ENCODE data around the gene GPRC5B.

The GPRC5B gene

DNA sequence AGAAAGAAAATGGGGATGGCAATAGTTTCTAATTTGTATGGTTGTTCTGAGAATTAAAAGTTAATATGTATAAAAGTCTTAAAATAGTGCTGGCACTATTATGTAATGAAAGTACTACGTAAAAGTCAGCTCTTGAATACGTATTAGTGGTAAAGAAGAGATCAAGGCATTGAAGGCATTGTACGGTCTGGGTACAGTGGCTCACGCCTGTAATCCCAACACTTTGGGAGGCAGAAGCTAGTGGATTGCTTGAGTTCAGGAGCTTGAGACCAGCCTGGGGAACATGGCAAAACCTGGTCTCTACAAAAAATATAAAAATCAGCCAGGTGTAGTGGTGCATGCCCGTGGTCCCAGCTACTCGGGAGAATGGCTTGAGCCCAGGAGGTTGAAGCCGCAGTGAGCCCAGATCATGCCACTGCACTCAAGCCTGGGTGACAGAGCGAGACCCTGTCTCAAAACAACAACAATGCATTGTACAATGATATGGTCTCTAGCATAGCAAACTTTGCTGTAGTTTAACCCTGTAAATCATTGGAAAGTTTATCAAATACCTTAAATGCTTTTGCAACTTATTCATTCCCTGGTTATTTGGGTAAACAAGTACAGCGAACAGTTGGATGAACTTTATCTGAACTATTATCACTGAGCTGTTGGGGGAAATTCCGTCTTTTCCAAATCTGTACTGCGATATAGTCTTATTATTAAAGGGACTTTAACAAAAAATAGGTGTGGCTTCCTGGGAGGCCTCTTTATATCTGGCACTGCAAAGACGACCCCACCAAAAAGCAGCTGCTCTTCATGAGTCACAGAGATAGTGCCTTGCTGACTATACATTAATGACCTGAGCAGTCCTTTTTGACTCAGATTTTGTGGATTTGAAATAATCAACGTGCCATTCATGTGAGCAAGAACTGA lies 73.6 kb downstream of the GPRC5B start:
- no peak for DNase-seq (ENCODE audit: low spot score)

DNA sequence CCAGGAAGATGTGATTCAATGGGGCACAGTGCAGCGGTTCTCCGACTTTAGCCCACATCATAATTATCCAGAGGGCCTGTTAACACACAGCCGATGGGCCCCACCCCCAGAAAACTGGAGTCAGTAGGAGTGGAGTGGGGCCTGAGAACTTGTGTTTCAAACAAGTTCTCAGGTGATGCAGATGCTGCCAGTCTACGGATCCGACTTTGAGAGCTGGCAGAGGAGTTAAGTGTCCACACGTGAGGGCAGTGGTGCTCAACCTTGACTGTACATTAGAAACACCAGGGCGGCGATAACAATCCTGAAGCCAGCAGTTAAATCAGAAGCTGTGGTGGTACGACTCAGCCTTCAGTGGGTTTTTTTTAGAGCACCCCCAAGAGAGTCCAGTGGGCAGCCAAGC lies 75.0 kb downstream of the GPRC5B start:
- no peak for DNase-seq (ENCODE audit: low spot score)

DNA sequence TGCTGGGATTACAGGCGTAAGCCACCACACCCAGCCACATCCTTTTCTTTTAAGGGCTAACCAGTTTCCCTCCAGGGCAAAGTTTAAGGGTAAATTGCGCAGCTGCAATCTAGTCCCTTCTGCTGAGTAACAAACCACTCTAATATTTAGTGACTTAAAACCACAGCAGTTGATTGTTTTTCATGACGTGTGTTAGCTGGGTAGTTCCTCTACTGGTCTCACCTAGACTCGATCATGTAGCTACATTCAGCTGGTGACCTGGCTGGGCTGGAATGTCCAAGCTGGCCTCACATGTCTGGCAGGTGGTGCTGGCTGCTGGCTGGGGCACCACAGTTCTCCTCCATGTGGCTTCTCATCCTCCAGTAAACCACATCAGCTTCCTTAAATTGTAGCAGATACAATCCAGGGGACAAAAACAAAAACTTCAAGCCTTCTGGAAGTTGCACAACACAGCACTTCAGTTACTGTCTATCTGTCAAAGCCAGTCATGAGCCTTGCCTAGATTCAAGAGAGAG lies 75.5 kb downstream of the GPRC5B start:
- no peak for DNase-seq (ENCODE audit: low spot score)

DNA sequence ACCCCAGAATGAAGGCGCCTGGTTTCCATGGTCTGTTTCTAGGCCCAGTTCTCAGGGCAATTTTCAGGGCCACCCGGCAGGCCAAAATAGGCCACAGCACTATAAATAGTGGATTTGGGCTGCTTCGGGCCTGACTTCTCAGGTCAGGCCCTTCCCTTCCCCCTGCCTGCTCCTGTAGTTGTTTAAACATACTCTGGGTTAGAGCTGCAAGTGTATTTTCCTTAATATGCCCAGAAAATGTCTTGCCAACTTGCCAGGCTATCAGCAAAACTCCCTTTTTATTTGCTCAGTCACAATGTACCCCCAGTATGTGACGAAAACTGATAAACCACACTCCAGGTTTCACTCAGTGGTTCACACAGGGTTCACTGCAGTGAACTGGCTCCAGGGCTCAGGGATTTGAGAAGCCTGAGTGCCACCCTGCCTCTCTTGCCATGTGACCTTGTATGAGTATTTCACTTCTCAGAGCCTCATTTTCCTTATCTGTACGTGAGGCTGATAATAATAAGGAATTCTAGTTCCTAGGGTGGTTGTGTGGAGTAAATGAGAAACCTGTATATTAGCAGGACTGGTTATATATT lies 76.5 kb downstream of the GPRC5B start:
- peak; percentile 38 for DNase-seq (ENCODE audit: low spot score)
